PC-3 (cell line): ENCODE measurements around the gene OLFML2B. TPM values are rescaled to one million over a fixed set of nuclear protein-coding genes. Genes with fewer than 3 reads are reported as not detected.
"Not testable (repeated sequence)": the region's sequence is repeated elsewhere in the genome, so short reads cannot be mapped to it uniquely, and the experiment has no call there.

Experiments
- ATAC-seq: fragments of 200-7000 bp; cut with Tn5 transposase; 2 replicates; pipeline ENCODE4 v1.9.1; 2020; ENCODE audit warnings: mild to moderate bottlenecking, moderate library complexity
- BruUV-seq: library from RNA; stranded (reverse); fragments of 400-500 nt; replicated peaks from 2 replicates; lab custom pipeline; 2021; lab: Mats Ljungman, UMichigan
- CTCF ChIA-PET: fragments of 300-600 bp; sonication (Branson Sonifier 250); formaldehyde crosslinking; loops from one replicate; lab custom pipeline; 2022; ENCODE audit warnings: antibody characterized with exemption; lab: Charles Lee
- POLR2A ChIA-PET: fragments of 300-600 bp; sonication (Branson Sonifier 250); formaldehyde crosslinking; loops from one replicate; lab custom pipeline; 2022; ENCODE audit warnings: antibody characterized with exemption; ENCODE audit not compliant: unreplicated experiment; lab: Charles Lee
- DNase-seq: peaks from one replicate; pipeline ENCODE4 v3.0.0-alpha.2; 2015
- H2AFZ ChIP-seq: fragments of 300-600 bp; sonication (generic); 2 replicates; pipeline ENCODE4 v1.6.0; 2016; ENCODE audit warnings: antibody characterized with exemption, low read length
- H3F3A ChIP-seq: fragments of 300-600 bp; sonication (generic); one replicate; pipeline ENCODE4 v1.6.0; 2017; ENCODE audit warnings: antibody characterized with exemption, low read length, control low read depth, mild to moderate bottlenecking; ENCODE audit not compliant: unreplicated experiment
- H3K27ac ChIP-seq: fragments of 300-600 bp; sonication (generic); 2 replicates; pipeline ENCODE4 v1.5.1; 2016; ENCODE audit warnings: mild to moderate bottlenecking, low read length
- H3K27me3 ChIP-seq: fragments of 300-600 bp; sonication (generic); 2 replicates; pipeline ENCODE4 v1.6.1; 2016; ENCODE audit warnings: low read length, mixed read lengths
- H3K36me3 ChIP-seq: fragments of 300-600 bp; sonication (generic); 2 replicates; pipeline ENCODE4 v1.6.1; 2016; ENCODE audit warnings: low read depth, mixed run types, low read length, mixed read lengths
- H3K4me1 ChIP-seq: fragments of 300-600 bp; sonication (generic); 2 replicates; pipeline ENCODE4 v1.5.1; 2016; ENCODE audit warnings: low read length; ENCODE audit not compliant: insufficient read depth
- H3K4me2 ChIP-seq: fragments of 300-600 bp; sonication (generic); 2 replicates; pipeline ENCODE4 v1.6.0; 2016; ENCODE audit warnings: low read length
- H3K4me3 ChIP-seq: fragments of 300-600 bp; sonication (generic); 2 replicates; pipeline ENCODE4 v1.5.1; 2016; ENCODE audit warnings: mild to moderate bottlenecking, low read length, mixed read lengths
- H3K79me2 ChIP-seq: fragments of 300-600 bp; sonication (generic); 2 replicates; pipeline ENCODE4 v1.6.1; 2017; ENCODE audit warnings: low read length, mixed read lengths
- H3K9ac ChIP-seq: fragments of 300-600 bp; sonication (generic); 2 replicates; pipeline ENCODE4 v1.6.0; 2016; ENCODE audit warnings: mild to moderate bottlenecking, low read length
- H3K9me2 ChIP-seq: fragments of 300-600 bp; sonication (generic); replicated peaks from 2 replicates; pipeline ENCODE4 v1.6.1; 2016; ENCODE audit warnings: mixed run types, low read length, mixed read lengths
- H3K9me3 ChIP-seq: fragments of 300-600 bp; sonication (generic); 2 replicates; pipeline ENCODE4 v1.6.1; 2016; ENCODE audit warnings: low read length, mixed read lengths
- H4K20me1 ChIP-seq: fragments of 300-600 bp; sonication (generic); 2 replicates; pipeline ENCODE4 v1.6.1; 2016; ENCODE audit warnings: low read length, mixed read lengths
- CTCF ChIP-seq: fragments of 300-600 bp; sonication (generic); conservative IDR thresholded peaks from 2 replicates; pipeline ENCODE4 v1.5.1; 2017; ENCODE audit warnings: antibody characterized with exemption, low read depth, mild to moderate bottlenecking, low read length
- EZH2 ChIP-seq: fragments of 300-600 bp; sonication (generic); IDR thresholded peaks from one replicate; pipeline ENCODE4 v1.6.1; 2017; ENCODE audit warnings: antibody characterized with exemption, mild to moderate bottlenecking, low read length; ENCODE audit not compliant: unreplicated experiment
- EZH2phosphoT487 ChIP-seq: fragments of 300-600 bp; sonication (generic); IDR thresholded peaks from 2 replicates; pipeline ENCODE4 v1.6.1; 2018; ENCODE audit warnings: mild to moderate bottlenecking, antibody characterized with exemption, low read length, borderline replicate concordance
- intact Hi-C: fragments of 100-400 bp; cut with micrococcal nuclease; formaldehyde crosslinking; loops from 2 replicates; pipeline ENCODE4 v1.9.0; 2023
- total RNA-seq: library from RNA; depleted of rRNA; stranded (reverse); fragments of >200 nt; gene quantifications from 2 replicates; pipeline ENCODE4 v1.2.3, GENCODE V29; 2014

Gene OLFML2B
- total RNA-seq, 1 experiment from 2014 or later = 1.4 TPM

DNA sequence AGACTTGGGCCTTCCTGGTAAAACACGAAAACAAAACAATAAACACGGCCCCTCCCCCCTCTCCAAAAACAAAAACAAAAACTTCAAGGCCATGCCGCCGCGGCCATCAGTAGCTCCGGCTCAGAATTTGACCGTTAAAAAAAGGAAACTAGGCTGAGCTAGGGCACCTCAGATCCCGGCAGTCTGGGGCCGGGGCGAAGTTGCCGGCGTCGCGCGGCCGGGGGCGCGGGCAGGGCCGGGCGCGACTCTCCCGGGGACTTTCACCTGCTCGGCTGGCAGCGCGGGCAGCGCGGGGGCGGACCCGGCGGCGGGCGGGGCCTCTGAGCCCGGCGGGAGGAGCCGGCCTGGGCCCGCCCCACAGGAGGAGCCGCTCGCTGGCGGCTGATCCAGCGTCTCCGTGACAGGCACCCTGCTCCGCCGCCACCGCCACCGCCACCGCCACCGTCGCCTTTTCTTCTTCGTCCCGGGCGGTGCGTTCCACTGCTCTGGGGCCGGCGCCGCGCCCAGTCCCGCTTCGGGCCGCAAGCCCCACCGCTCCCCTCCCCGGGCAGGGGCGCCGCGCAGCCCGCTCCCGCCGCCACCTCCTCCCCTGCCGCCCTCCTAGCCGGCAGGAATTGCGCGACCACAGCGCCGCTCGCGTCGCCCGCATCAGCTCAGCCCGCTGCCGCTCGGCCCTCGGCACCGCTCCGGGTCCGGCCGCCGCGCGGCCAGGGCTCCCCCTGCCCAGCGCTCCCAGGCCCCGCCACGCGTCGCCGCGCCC, 45.8 kb upstream of the OLFML2B start, which contains the start of gene NOS1AP:
TSS of gene NOS1AP (plus strand) at position 358 of the 760 bp plus-strand sequence. CDS start 487 bp downstream, outside the sequence.
- ChIA-PET CTCF (interaction anchor here (0.6 kb wide), 1 partner anchor 144 kb away, joined by 4 read pairs; no protein-coding TSS in a partner anchor), POLR2A (no interaction called here)
- no peaks in the 10 kb centered on the region for H3K9me2 ChIP-seq
- H3K27me3 ChIP-seq = no peaks in the 10 kb centered on the region
- H3K9ac ChIP-seq = peak within 1 kb of the TSS; percentile 62
- peak; percentile 94 for ATAC-seq
- peak within 1 kb of the TSS; percentile 98 for H3K4me2 ChIP-seq
- peak; percentile 88 for DNase-seq
- H2AFZ ChIP-seq = peak within 1 kb of the TSS; percentile 98
- peaks cover 9% of the 10 kb centered on the region for H3K79me2 ChIP-seq
- no TSS peak for BruUV-seq
- H3K4me1 ChIP-seq = peaks cover 19% of the 10 kb centered on the region
- H3K4me3 ChIP-seq = peak within 1 kb of the TSS; percentile 86
- TF ChIP-seq EZH2 (no peak), EZH2phosphoT487 (no peak), CTCF (no peak)
- H4K20me1 ChIP-seq = no peaks in the 10 kb centered on the region
- H3F3A ChIP-seq = no peaks in the 10 kb centered on the region
- intact Hi-C loops = loop anchor here (2.0 kb wide), 2 partner anchors 67 to 109 kb away; no protein-coding TSS in a partner anchor
- no peaks in the 10 kb centered on the region for H3K9me3 ChIP-seq
- no peak within 1 kb of the TSS for H3K27ac ChIP-seq
- peaks cover 2% of the 10 kb centered on the region; the same call in 1 of the 2 replicates for H3K36me3 ChIP-seq

DNA sequence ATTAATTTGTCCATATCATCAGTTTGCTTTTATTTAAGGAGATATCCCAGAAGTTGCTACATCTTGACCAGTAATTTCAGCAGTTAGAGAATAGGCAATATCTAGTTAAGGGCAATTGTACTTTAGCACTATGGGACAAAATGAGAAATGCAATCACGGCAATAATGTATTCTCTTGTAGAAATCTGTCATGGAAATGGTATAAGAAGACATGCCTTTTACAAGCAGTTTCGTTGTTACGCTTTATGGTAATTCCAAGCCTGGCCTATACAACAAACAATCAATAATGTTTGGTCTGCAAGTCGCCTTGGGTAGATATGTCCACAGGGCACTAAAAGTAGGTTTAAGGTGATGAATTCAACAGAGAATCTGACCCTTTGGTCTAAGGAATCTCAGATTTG, 44.6 kb upstream of the OLFML2B start:
- ATAC-seq (no peak), DNase-seq (no peak)
- H3K4me1 ChIP-seq = peaks cover 19% of the 10 kb centered on the region
- no peaks in the 10 kb centered on the region for H3K27me3 ChIP-seq
- ChIA-PET POLR2A (no interaction called here), CTCF (no interaction called here)
- BruUV-seq = no TSS peak
- H4K20me1 ChIP-seq = no peaks in the 10 kb centered on the region
- H3F3A ChIP-seq = no peaks in the 10 kb centered on the region
- H2AFZ ChIP-seq = no peak overlapping the region
- no peaks in the 10 kb centered on the region for H3K36me3 ChIP-seq
- no peak overlapping the region for H3K4me3 ChIP-seq
- H3K9ac ChIP-seq = no peak overlapping the region
- H3K9me3 ChIP-seq = no peaks in the 10 kb centered on the region
- H3K27ac ChIP-seq = no peak overlapping the region
- H3K79me2 ChIP-seq = peaks cover 9% of the 10 kb centered on the region
- no peak overlapping the region for H3K4me2 ChIP-seq
- TF ChIP-seq EZH2 (no peak), CTCF (no peak), EZH2phosphoT487 (no peak)
- no peaks in the 10 kb centered on the region for H3K9me2 ChIP-seq
- intact Hi-C loops = no loop called here

DNA sequence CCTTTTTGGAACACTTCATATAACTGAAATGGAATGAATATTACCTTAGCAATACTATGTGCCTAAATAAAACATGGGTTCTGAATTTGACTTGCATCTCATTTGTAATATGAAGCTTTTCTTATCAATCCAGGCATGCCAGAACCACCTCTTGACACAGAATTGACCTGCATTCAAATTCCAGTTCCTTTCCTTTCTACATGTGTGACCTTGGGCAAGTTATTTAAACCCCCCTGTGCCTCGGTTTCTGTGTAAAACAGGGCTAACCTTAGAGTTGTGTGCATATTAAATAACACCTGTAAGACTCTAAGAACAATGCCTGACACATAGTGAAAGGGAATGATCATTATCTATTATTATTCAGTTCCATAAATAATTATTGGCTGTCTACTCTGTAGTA, 43.8 kb upstream of the OLFML2B start:
- CTCF ChIA-PET = no interaction called here
- TF ChIP-seq EZH2phosphoT487 (no peak), CTCF (no peak), EZH2 (no peak)
- H3K9me2 ChIP-seq = no peaks in the 10 kb centered on the region
- H3K4me1 ChIP-seq = peaks cover 19% of the 10 kb centered on the region
- no peaks in the 10 kb centered on the region for H3K27me3 ChIP-seq
- no peak overlapping the region for H3K27ac ChIP-seq
- no peaks in the 10 kb centered on the region for H4K20me1 ChIP-seq
- no peak overlapping the region for H3K4me3 ChIP-seq
- BruUV-seq = no TSS peak
- DNase-seq = no peak
- H2AFZ ChIP-seq = no peak overlapping the region
- POLR2A ChIA-PET = interaction anchor here (0.6 kb wide), 1 partner anchor 92 kb away, joined by 4 read pairs; no protein-coding TSS in a partner anchor
- peaks cover 9% of the 10 kb centered on the region for H3K79me2 ChIP-seq
- no peak overlapping the region for H3K4me2 ChIP-seq
- no peak for ATAC-seq
- intact Hi-C loops = no loop called here
- H3F3A ChIP-seq = no peaks in the 10 kb centered on the region
- H3K9ac ChIP-seq = no peak overlapping the region
- H3K36me3 ChIP-seq = no peaks in the 10 kb centered on the region
- no peaks in the 10 kb centered on the region for H3K9me3 ChIP-seq

- H3K4me2 ChIP-seq, H3F3A ChIP-seq, H3K36me3 ChIP-seq, intact Hi-C loops, H3K9me3 ChIP-seq, DNase-seq, BruUV-seq, H3K27me3 ChIP-seq, H3K9ac ChIP-seq, H3K79me2 ChIP-seq, H3K4me3 ChIP-seq, H3K27ac ChIP-seq, H4K20me1 ChIP-seq, H2AFZ ChIP-seq, ATAC-seq, H3K9me2 ChIP-seq: not testable (repeated sequence)
- CTCF ChIA-PET = interaction anchor here (0.7 to 0.8 kb wide), 2 partner anchors 11 to 89 kb away, joined by 4 to 7 read pairs; no protein-coding TSS in a partner anchor
- H3K4me1 ChIP-seq = peaks cover 19% of the 10 kb centered on the region
- POLR2A ChIA-PET = interaction anchor here (0.6 kb wide), 1 partner anchor 92 kb away, joined by 4 read pairs; no protein-coding TSS in a partner anchor
Measured at GRCh38 chr1:162066836-162067235, 43.2 kb upstream of the OLFML2B start.
